Body of pancreas (tissue), 4 donors: ENCODE data around the gene RNU2-63P. TPM values are rescaled to one million over a fixed set of nuclear protein-coding genes. Genes with fewer than 3 reads are reported as not detected.
"Not testable (repeated sequence)": the region's sequence is repeated elsewhere in the genome, so short reads cannot be mapped to it uniquely, and the experiment has no call there.

Experiments used
- ATAC-seq: fragments of 150-250 bp; one replicate; pipeline ENCODE4 v1.9.1; 2016
- DNase-seq, 4 donors: peaks; one replicate each; pipeline ENCODE4 v3.0.0-alpha.2; 2019
- H3K27ac ChIP-seq, 4 donors: fragments of 200-600 bp; sonication (generic); 1 replicate in 3 of 4; 2 replicates in 1 of 4; pipeline versions ENCODE4 v1.5.1 to v1.6.1; 2016 to 2019; ENCODE audit warnings: mild to moderate bottlenecking in 1 of 4, mixed read lengths in 1 of 4, moderate library complexity in 1 of 4
- H3K27me3 ChIP-seq, 2 donors: fragments of 200-600 bp; sonication (generic); one replicate each; pipeline ENCODE4 v1.6.0; 2016; ENCODE audit warnings: mild to moderate bottlenecking in 1 of 2
- H3K36me3 ChIP-seq, 2 donors: fragments of 200-600 bp; sonication (generic); replicated peaks in 1 of 2; 2 replicates each; pipeline ENCODE4 v1.5.1; 2016; ENCODE audit warnings: low read depth in 2 of 2; ENCODE audit not compliant: insufficient read depth in 1 of 2
- H3K4me1 ChIP-seq: fragments of 200-600 bp; sonication (generic); one replicate; pipeline ENCODE4 v1.6.0; 2016
- H3K4me3 ChIP-seq, 2 donors: fragments of 200-600 bp; sonication (generic); 1 replicate in 1 of 2; 2 replicates in 1 of 2; pipeline ENCODE4 v1.5.1; 2016 to 2019
- H3K9me3 ChIP-seq, 3 donors: fragments of 200-600 bp; sonication (generic); 1 replicate in 2 of 3; 2 replicates in 1 of 3; pipeline ENCODE4 v1.5.1; 2016
- CTCF ChIP-seq, 7 experiments: fragments of 450-650 bp in 4 of 7; fragments of 200-600 bp in 3 of 7; sonication (generic) in 3 of 7; IDR thresholded peaks; one replicate each; pipeline ENCODE4 v1.5.1; 2016 to 2019; ENCODE audit warnings: antibody characterized with exemption in 7 of 7
- POLR2A ChIP-seq, 3 donors: fragments of 450-650 bp; IDR thresholded peaks; one replicate each; pipeline ENCODE4 v1.6.1; 2016; ENCODE audit warnings: antibody characterized with exemption in 3 of 3, mild to moderate bottlenecking in 2 of 3
- WGBS, 2 donors: methylation state at CpG; one replicate each; pipeline ENCODE4 v1.1.5; 2017; 5-methylcytosine and 5-hydroxymethylcytosine counted together
- intact Hi-C: fragments of 100-400 bp; cut with DNase I; formaldehyde crosslinking; loops from one replicate; pipeline ENCODE4 v1.15.1; 2023
- total RNA-seq, 2 donors: library from RNA; depleted of rRNA; stranded (reverse); fragments of >200 nt; gene quantifications; one replicate each; pipeline ENCODE4 v1.1.0, GENCODE V29; 2016

The RNU2-63P gene
- total RNA-seq, 2 donors from 2014 or later: not detected

- peaks cover 29% of the 10 kb centered on the region for H3K4me1 ChIP-seq
- TF ChIP-seq POLR2A (IDR thresholded peaks at IDR 0.05) (no peak), CTCF (IDR thresholded peaks at IDR 0.05) (no peak)
- H3K27ac ChIP-seq: no peak overlapping the region
- no peaks in the 10 kb centered on the region for H3K36me3 ChIP-seq
- intact Hi-C loops: no loop called here
- ATAC-seq: no peak
- WGBS, 2 donors: 80 to 100% methylated on average over 1 to 6 of the region's 6 CpGs
- H3K4me3 ChIP-seq: no peak overlapping the region
- DNase-seq: no peak
- no peaks in the 10 kb centered on the region for H3K9me3 ChIP-seq
- no peaks in the 10 kb centered on the region for H3K27me3 ChIP-seq
Observed at GRCh38 chr2:88018909-88019308, 2.6 kb upstream of the RNU2-63P start.

- DNase-seq, ATAC-seq, H3K36me3 ChIP-seq, H3K27ac ChIP-seq, H3K27me3 ChIP-seq, H3K9me3 ChIP-seq, H3K4me3 ChIP-seq, intact Hi-C loops: not testable (repeated sequence)
- H3K4me1 ChIP-seq: peaks cover 29% of the 10 kb centered on the region
- WGBS, 2 donors: 78 to 83% methylated on average over 11 of the region's 11 CpGs
Observed at GRCh38 chr2:88018077-88018805, 1.9 kb upstream of the RNU2-63P start.

- intact Hi-C loops, H3K9me3 ChIP-seq, DNase-seq, H3K27me3 ChIP-seq, ATAC-seq, H3K4me3 ChIP-seq, H3K36me3 ChIP-seq: not testable (repeated sequence)
- peak overlapping the region in 1 of 4 donors; percentile 86 for H3K27ac ChIP-seq
- peaks cover 25% of the 10 kb centered on the region for H3K4me1 ChIP-seq
- WGBS, 2 donors: 56 to 57% methylated on average over 2 of the region's 2 CpGs
Observed at GRCh38 chr2:88017780-88018038, 1.4 kb upstream of the RNU2-63P start.

- DNase-seq (peak; percentile 30 to 78 (median 71)), ATAC-seq (peak; percentile 79)
- intact Hi-C loops: no loop called here
- H3K4me1 ChIP-seq: peaks cover 22% of the 10 kb centered on the region
- 9 to 12% methylated on average over 40 to 44 of the region's 46 CpGs for WGBS, 2 donors
- H3K36me3 ChIP-seq: no peaks in the 10 kb centered on the region
- H3K4me3 ChIP-seq: peak overlapping the region; percentile 30 to 69
- peak overlapping the region; percentile 79 to 97 (median 90) for H3K27ac ChIP-seq
- no peaks in the 10 kb centered on the region for H3K27me3 ChIP-seq
- no peak for TF ChIP-seq CTCF (IDR thresholded peaks at IDR 0.05)
- no peak for TF ChIP-seq POLR2A (IDR thresholded peaks at IDR 0.05)
- H3K9me3 ChIP-seq: no peaks in the 10 kb centered on the region
Observed at GRCh38 chr2:88016960-88017779, 823 bp upstream of the RNU2-63P start.

GRCh38 chr2:88011011-88011410, 5.3 kb downstream of the RNU2-63P start:
- intact Hi-C loops: no loop called here
- Histone ChIP-seq H3K36me3 (no peaks in the 10 kb centered on the region), H3K27me3 (no peaks in the 10 kb centered on the region), H3K27ac (no peak overlapping the region), H3K4me3 (no peak overlapping the region), H3K4me1 (peaks cover 8% of the 10 kb centered on the region), H3K9me3 (no peaks in the 10 kb centered on the region)
- no peak for ATAC-seq
- 69 to 81% methylated on average over 1 of the region's 1 CpG for WGBS, 2 donors
- DNase-seq: no peak
- no peak for TF ChIP-seq POLR2A (IDR thresholded peaks at IDR 0.05)

- H3K27me3 ChIP-seq: no peaks in the 10 kb centered on the region
- DNase-seq: no peak
- intact Hi-C loops: no loop called here
- no peak overlapping the region for H3K4me3 ChIP-seq
- no peaks in the 10 kb centered on the region for H3K36me3 ChIP-seq
- no peaks in the 10 kb centered on the region for H3K9me3 ChIP-seq
- H3K4me1 ChIP-seq: no peaks in the 10 kb centered on the region
- 93 to 100% methylated on average over 1 of the region's 1 CpG for WGBS, 2 donors
- no peak for ATAC-seq
- TF ChIP-seq CTCF (IDR thresholded peaks at IDR 0.05) (no peak), POLR2A (IDR thresholded peaks at IDR 0.05) (no peak)
- no peak overlapping the region for H3K27ac ChIP-seq
Observed at GRCh38 chr2:88010136-88010535, 6.2 kb downstream of the RNU2-63P start.
